ENCODE data around the gene SRCAP.
A peak's percentile ranks its signal among the peaks of the same experiment; 100 is the strongest.

The SRCAP gene

DNA sequence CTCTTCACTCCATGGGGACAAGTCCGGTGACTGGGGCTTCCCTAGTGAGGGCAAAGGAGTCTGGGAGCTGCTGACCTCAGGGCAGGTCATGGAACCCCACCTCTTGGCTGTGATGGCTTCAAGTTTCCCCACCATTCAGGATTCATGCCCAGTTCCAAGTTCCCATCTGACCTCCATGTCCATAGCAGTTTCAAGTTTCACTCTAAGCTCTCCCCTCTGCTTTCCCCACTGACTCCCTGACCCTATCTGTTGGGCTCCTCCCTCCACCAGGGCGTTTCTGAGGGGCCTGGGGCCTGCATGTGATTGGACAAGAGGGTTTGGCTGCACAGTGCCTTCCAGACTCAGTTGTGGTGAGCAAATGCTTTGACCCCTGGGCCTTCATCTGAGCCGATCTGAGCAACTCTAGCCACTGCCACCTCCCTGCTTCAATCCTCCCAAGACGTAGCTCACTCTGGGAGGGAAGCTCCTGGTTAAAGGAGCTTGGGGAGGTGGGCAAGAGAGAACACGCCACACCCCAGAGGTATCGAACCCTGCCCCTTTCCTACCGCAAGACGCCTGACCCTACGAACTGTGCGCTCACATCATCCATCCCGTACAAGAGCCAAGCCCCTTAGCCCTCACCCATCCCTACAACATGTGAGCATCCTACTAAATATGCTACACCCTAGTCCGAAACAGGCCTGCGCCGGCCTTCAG is 79.7 kb downstream of the SRCAP start:
- no peak for DNase-seq

- no peak for DNase-seq
Observed at GRCh38 chr16:30779596-30779995, 80.6 kb downstream of the SRCAP start.

DNA sequence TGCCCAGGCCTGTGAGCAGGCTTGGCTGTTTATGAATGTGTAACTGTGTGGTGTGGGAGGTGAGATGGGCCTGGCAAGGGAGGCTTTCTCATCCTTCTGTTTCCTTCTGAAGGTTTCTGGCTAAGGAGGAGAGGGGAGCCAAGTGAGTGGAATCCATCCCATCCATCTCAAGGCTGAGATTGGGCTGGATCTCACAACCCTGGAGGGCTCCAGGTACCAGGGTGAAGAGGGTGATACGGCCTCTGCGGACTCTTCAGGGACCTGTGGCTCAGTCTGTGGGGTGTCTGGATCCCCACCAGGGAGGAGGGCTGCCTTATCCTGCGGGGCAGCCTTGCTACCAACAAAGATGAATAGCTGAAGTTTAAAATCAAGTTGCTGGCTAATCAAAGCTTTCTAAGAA is 81.0 kb downstream of the SRCAP start:
- DNase-seq: no peak

GRCh38 chr16:30780549-30780948 is 81.6 kb downstream of the SRCAP start:
- no peak for DNase-seq

GRCh38 chr16:30782486-30783279 is 83.7 kb downstream of the SRCAP start:
- no peak for DNase-seq

DNA sequence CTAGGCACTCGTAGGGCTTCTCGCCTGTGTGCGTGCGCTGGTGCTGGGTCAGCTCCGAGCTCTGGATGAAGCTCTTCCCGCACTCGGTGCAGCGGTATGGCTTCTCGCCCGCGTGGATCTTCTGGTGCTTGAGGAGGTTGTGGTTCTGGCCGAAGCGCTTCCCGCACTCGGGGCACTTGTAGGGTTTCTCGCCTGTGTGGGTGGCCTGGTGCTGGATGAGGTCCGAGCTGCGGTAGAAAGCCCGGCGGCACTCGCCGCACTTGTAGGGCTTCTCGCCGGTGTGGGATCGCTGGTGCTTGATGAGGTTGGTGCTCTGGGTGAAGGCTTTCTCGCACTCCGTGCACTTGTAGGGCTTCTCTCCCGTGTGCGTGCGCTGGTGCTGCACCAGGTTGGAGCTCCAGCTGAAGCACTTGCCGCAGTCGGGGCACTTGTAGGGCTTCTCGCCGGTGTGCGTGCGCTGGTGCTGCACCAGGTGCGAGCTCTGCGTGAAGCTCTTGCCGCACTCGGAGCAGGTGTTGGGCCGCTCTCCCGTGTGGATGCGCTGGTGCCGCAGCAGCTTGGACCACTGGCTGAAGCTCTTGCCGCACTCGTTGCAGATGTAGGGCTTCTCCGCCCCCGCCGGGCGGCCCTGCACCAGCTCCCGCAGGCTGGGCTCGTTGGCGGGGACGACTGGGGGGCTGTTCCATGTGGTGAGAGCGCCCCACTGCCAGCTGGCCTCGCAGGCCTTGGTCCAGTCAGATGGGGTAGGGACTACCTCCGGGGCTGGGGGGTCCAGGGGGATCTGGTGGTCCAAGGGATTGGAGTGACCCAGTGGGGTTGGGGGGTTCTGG is 84.5 kb downstream of the SRCAP start:
- DNase-seq: no peak

GRCh38 chr16:30784215-30784614 is 85.2 kb downstream of the SRCAP start:
- DNase-seq: no peak

DNA sequence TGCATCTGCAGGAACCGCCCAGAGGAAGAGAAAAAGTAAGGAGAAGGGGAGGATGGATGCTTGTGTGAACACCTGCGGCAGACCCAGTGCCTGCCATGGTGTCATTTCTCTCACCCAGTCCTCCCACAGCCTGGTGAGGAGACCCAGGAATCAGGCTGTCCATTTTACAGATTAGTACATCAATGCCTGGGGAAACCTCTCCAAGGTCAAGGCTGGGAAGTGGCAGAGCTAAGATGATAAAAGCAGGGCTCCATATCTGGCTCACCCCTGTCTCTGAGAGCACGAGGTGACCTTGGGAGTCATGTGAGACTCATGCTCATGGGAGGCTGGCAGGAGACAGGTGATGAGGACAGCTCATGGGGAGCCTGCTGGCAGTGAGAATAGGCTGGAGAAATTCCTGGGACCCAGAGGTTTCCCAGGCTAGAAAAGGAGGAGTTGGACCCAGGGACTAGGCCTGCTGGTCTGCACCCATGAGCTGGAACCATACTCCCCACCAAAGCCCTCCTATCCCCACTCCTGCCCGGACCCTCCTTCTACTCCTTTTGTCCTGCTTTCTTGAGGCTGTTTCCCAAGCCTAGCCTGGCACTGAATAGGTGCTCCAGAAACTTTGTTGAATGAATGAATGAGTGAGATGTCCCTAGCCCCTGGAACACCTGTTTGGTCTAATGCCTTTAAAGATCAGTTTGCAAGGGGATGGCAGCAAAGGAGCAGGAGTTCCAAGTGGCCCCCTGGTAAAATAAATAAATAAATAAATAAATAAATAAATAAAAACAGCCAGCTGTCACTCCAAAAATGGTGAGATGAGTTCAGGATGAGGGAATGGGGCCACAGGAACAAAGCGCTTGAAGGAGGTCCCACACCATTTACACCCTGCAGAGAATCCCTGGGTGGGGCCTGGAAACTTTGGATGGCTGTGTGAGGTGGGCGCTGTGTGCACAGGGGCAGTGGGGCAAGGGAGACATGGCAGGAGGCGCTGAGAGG is 86.4 kb downstream of the SRCAP start:
- DNase-seq: no peak

DNA sequence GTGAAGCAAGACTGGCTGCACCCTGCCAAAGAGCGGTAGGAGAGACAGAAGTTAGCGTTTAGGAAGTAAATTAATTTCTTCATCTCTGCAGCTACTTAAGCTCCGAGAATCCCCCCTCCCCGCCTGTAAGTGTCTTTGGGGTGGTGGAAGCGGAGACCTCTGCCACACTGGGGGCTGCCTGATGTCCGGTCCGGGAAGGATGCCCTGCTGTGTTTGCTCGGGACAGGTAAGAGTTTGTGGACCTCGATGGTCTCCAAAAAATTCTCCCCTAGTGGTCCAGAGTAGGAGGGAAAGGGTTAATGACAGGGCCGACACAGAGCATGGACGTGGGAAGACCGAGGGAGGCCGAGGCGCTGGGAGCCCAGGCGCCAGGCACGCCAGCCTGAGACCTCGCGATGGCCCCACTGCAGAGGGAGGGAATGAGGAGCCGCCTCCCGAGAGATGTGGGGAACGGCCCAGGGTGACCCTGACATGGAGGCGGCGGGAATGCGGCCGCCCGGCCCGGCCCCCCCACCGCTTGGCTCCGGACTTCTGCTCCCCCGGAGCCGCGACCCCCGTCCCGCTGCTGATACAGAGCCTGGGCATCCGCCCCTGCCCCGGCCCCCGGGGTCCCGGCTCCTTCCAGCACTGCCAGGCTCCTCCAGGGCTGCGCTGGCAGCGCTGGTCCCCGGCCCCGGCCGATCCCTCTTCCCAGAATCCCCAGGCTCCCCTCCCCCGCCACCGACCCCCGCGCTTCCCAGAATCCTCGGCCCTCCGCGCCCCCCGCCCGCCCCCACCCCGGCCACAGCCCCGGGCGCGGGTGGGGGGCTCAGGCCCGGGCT is 87.4 kb downstream of the SRCAP start:
- DNase-seq: no peak

DNA sequence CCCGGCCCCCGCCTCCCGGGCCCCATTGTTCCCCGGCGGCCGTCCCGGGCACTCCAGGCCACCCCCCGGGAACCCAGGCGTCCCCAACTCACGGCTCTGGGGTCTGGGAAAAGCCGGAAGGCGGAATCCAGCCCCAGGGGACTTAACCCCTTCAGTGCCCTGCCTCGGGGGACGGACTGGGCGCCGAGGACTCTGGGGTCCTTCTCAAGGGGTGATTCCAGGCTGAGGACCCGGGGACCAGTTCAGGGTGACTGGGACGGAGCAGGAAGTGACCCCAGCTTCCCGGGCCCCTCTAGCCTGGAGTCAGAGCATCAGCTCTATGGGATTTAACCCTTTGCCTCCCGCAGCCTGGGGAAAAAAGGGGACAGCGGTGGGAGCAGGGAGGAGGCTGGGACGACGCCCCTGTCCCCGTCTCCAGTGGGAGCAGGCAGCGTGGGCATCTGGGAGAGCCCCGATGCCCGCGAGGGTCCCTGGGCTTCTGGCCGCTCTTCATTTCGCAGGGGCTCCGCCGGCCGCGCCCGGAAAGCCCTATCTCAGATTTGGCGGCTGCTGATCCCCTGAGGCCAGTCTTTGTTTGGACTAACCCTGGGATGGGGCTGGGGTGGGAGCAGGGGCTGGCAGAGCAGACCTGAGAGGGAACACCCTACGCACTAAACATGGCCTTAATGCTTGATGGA is 88.1 kb downstream of the SRCAP start, which contains the start of gene ZNF629:
Gene ZNF629 (minus strand): TSS at position 270 of the 677 bp plus-strand sequence. CDS start 2,723 bp downstream, outside the sequence.
- peak; percentile 7 to 9 for DNase-seq

- no peak for DNase-seq
Observed at GRCh38 chr16:30787613-30788378, 88.8 kb downstream of the SRCAP start.
